ENCODE measurements around the gene CPSF3. TPM values are rescaled to one million over a fixed set of nuclear protein-coding genes. Genes with fewer than 3 reads are reported as not detected.

The CPSF3 gene
- total RNA-seq, 1 experiment from 2014 or later = 95.5 TPM

DNA sequence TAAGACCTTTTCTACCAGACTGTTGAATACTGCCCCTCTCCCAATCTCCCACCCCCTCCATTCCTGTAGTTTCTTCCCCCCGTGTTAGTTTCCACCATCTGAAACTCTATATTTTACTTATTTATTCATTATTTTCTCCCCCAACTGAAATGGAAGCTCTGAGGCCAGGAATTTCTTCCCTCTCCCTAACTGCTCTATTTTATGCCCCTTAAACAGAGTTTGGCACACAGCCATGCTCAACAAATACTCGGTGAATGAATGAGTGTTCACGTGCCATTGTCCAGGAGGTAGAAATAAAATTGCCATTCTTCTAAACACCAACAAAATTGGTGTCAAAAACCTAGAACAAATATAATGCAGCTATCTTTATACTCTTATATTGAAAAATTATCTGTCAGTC, 5.7 kb upstream of the CPSF3 start:
- H4K20me1 ChIP-seq (ENCODE audit: control insufficient read depth, insufficient read depth, insufficient read length) = no peaks in the 10 kb centered on the region
- DNase-seq = no peak
- H3K27me3 ChIP-seq (ENCODE audit: insufficient read depth, low read length) = no peaks in the 10 kb centered on the region
- H2AK5ac ChIP-seq (ENCODE audit: insufficient read length, low read length) = no peak overlapping the region
- no peak overlapping the region for H3K4ac ChIP-seq (ENCODE audit: low read depth, low read length)
- no peak overlapping the region for H3T11ph ChIP-seq (ENCODE audit: low read length)
- Mint-ChIP-seq H3K4me1 (peaks cover 9 to 11% of the 10 kb centered on the region in 2 experiments), H3K36me3 (ENCODE audit: insufficient read depth in 1 of 3, low read depth in 3 of 3) (peaks cover 0 to under 1% (median 0%) of the 10 kb centered on the region in 3 experiments; a peak in 2 of 7 replicates), H3K27me3 (ENCODE audit: low read depth) (peaks cover 10% of the 10 kb centered on the region), H3K9me3 (no peaks in the 10 kb centered on the region), H3K4me3 (no peak overlapping the region), H3K27ac (no peak overlapping the region)
- WGBS (ENCODE audit: extremely low coverage, insufficient read length, low lambda C conversion rate) = no CpG with 5 or more reads among the region's 3 CpGs
- no peak overlapping the region for H2BK15ac ChIP-seq (ENCODE audit: low read depth, low read length)
- no peak overlapping the region for H3K27ac ChIP-seq (ENCODE audit: insufficient read length, low read depth, low read length)
- peaks cover 7% of the 10 kb centered on the region for H3K23me2 ChIP-seq (ENCODE audit: insufficient read length, low read depth, low read length, poor library complexity, severe bottlenecking)
- H3K9me3 ChIP-seq (ENCODE audit: control insufficient read depth, low read depth, low read length) = no peaks in the 10 kb centered on the region
- H2BK5ac ChIP-seq (ENCODE audit: insufficient read length, low read length) = no peak overlapping the region
- no peak overlapping the region for H3K23ac ChIP-seq (ENCODE audit: insufficient read length, low read depth, low read length)
- H3K14ac ChIP-seq (ENCODE audit: insufficient read depth, low read length) = no peak overlapping the region
- H4K91ac ChIP-seq (ENCODE audit: insufficient read length, low read depth, low read length) = no peak overlapping the region
- H3K4me2 ChIP-seq (ENCODE audit: insufficient read depth, insufficient read length, low read length) = no peak overlapping the region
- no peaks in the 10 kb centered on the region for H3K79me1 ChIP-seq (ENCODE audit: insufficient read depth, low read depth, low read length, poor library complexity, severe bottlenecking)
- no peak overlapping the region for H4K5ac ChIP-seq (ENCODE audit: insufficient read length, low read depth, low read length)
- no peak overlapping the region for H3K18ac ChIP-seq (ENCODE audit: insufficient read length, low read depth, low read length)
- no peaks in the 10 kb centered on the region for H3K79me2 ChIP-seq (ENCODE audit: insufficient read depth, low read length)
- H4K8ac ChIP-seq (replicated peaks; ENCODE audit: insufficient read length, low read depth, low read length) = no peak overlapping the region
- no peak overlapping the region for H2AFZ ChIP-seq (ENCODE audit: low read length)
- H3K4me1 ChIP-seq (ENCODE audit: insufficient read depth, low read length) = no peaks in the 10 kb centered on the region
- no peak overlapping the region for H3K9ac ChIP-seq (ENCODE audit: extremely low read depth, insufficient read length, low read length)
- no peak overlapping the region for H3K56ac ChIP-seq (ENCODE audit: insufficient read length, low read depth, low read length)
- TF ChIP-seq, protein P1, sequence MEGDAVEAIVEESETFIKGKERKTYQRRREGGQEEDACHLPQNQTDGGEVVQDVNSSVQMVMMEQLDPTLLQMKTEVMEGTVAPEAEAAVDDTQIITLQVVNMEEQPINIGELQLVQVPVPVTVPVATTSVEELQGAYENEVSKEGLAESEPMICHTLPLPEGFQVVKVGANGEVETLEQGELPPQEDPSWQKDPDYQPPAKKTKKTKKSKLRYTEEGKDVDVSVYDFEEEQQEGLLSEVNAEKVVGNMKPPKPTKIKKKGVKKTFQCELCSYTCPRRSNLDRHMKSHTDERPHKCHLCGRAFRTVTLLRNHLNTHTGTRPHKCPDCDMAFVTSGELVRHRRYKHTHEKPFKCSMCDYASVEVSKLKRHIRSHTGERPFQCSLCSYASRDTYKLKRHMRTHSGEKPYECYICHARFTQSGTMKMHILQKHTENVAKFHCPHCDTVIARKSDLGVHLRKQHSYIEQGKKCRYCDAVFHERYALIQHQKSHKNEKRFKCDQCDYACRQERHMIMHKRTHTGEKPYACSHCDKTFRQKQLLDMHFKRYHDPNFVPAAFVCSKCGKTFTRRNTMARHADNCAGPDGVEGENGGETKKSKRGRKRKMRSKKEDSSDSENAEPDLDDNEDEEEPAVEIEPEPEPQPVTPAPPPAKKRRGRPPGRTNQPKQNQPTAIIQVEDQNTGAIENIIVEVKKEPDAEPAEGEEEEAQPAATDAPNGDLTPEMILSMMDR (conservative IDR thresholded peaks at IDR 0.05) = no peak
- no peak overlapping the region for H2BK12ac ChIP-seq (ENCODE audit: insufficient read length, low read depth, low read length)
- no peak overlapping the region for H2BK20ac ChIP-seq (ENCODE audit: low read depth, low read length, poor library complexity, severe bottlenecking)
- no peak overlapping the region for H2BK120ac ChIP-seq (ENCODE audit: low read depth, low read length, poor library complexity, severe bottlenecking)
